GM20000 (cell line): ENCODE results near the gene TXNRD1.

Source experiments
- DNase-seq: peaks from one replicate; pipeline ENCODE4 v3.0.0; 2012; ENCODE audit warnings: low spot score
- TF ChIP-seq, protein P1 (sequence below): IDR thresholded peaks from 2 replicates; pipeline ENCODE4 v1.5.1; 2012; ENCODE audit warnings: mild to moderate bottlenecking, control low read depth; ENCODE audit errors: extremely low read depth, missing control alignments

Gene TXNRD1

DNA sequence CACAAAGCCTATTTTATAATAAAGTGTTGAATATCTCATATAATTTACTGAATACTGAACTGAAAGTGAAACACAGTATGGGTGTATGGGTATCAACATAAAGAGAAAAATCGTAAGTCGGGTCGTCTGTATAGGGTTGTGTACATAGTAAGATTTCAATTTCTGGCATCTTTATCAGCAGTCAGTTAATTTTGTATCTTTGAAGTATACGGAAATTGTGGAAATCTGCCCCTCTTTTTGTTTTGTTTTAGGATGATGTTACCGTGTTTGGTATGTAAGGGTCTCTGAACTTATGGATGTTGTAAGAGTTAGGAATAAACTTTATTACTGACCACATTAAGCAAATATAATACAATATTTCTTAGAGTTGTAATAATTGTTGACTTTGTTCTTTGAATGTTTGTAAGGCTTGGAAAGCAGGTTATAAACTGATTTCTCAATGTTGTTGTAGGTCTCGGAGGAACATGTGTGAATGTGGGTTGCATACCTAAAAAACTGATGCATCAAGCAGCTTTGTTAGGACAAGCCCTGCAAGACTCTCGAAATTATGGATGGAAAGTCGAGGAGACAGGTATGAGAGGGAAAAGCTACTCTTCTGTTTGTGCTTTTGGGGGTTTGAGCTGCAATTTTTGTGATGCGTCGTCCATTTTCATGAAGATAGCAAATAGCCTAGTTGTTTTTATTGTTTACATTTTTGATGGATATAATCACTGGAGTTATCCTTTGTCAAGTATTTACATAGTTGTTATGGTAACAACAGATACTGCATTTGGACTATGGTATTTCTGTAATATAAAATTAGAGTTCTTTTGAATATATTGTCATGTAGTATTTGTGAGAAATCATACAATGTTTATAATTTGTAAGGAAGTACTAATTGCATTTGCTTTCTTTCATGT lies 100.0 kb downstream of the TXNRD1 start:
- TF ChIP-seq, protein P1, sequence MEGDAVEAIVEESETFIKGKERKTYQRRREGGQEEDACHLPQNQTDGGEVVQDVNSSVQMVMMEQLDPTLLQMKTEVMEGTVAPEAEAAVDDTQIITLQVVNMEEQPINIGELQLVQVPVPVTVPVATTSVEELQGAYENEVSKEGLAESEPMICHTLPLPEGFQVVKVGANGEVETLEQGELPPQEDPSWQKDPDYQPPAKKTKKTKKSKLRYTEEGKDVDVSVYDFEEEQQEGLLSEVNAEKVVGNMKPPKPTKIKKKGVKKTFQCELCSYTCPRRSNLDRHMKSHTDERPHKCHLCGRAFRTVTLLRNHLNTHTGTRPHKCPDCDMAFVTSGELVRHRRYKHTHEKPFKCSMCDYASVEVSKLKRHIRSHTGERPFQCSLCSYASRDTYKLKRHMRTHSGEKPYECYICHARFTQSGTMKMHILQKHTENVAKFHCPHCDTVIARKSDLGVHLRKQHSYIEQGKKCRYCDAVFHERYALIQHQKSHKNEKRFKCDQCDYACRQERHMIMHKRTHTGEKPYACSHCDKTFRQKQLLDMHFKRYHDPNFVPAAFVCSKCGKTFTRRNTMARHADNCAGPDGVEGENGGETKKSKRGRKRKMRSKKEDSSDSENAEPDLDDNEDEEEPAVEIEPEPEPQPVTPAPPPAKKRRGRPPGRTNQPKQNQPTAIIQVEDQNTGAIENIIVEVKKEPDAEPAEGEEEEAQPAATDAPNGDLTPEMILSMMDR, result no peak
- no peak for DNase-seq

DNA sequence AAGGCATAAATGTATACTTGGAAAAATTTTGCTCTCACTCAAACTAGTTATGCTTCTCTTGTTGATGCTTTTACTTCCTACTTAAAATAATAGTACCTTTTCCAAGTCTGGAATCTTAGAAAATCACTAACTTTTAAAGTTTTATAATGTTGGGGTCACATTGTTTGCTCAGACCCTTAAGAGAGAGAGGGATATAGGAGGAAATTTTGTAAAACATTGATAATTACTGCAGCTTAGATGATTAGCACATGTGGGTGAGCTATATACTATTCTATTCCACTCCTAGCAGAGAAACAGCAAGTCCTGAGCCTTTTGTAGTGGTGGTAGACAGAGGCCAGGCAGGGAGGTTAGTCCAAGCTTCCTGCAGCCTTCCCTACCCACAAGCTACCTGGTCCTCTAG lies 101.4 kb downstream of the TXNRD1 start:
- no peak for DNase-seq

DNA sequence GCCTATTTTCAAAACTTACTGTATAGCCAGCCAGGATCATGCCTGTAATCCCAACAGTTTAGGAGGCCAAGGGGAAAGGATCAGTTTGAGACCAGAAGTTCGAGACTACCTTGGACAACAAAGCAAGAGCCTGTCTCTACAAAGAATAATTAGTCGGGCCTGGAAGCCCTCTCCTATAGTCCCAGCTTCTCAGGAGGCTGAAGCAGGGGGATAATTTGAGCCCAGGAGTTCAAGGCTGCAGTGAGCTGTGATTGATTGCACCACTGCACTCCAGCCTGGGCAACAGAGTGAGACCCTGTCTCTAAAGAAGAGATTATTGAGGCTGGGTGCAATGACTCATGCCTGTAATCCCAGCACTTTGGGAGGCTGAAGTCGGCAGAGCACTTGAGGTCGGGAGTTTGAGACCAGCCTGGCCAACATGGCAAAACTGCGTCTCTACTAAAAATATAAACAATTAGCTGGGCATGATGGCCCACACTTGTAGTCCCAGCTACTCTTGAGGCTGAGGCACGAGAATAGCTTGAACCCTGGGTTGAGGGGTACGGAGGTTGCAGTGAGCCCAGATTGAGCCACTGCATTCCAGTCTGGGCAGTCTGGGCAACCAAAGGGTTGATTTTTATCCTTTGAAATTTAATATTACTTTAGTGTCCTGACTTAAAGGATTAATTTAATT lies 102.1 kb downstream of the TXNRD1 start:
- TF ChIP-seq, protein P1, result no peak
- DNase-seq, result no peak

More for the DNA sequence above, 101.4 kb downstream of the TXNRD1 start:
- TF ChIP-seq, protein P1, result no peak

DNA sequence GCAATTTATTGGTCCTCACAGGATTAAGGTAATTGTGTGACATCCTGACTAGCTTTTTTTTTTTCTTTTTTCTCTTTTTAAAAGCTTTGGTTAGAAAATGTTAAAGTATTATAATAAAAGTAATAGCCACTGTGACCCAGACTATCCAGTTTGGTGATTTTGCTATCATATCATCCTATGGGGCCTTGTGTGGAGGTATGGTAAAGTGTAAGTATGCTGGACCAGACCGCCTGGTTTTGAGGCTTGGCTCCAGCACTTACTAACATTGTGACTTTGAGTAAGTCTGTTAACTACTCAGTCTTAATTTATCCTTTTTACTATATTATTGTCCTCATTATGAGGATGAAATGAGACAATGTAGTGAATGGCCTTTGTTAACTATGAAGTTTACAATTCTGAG lies 103.4 kb downstream of the TXNRD1 start:
- TF ChIP-seq, protein P1, result no peak
- no peak for DNase-seq

DNA sequence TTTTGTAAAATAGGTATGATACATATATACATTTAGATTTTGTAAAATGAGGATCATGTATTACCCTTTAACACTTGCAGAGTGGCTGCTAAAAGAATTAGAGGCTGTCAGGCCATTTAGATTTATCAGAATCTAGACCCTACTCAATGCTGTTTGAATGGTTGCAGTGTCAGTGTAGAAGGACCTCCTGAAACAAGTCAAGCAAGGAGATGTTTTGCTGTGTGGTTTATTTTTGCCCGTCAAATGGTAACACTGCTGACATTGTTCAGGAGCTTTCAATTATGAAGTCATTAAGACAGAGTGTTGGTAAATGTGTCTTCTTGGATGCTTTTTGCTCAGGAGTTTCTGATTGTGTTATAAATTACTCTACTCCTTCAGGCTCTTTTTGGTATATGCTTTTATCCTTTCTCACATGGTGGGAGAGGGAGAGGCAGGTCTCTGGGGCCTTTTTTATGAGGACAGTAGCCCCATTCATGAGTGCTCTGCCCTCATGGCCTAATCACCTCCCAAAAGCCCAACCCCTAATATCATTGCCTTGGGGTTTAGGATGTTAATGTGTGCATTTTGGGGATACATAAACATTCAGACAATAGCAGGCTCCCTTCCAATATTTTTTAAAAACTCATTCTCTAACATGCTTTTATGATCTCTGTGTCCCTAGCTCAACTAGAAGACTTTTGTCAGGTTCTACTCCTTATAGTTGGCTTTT lies 104.5 kb downstream of the TXNRD1 start:
- DNase-seq, result no peak
- TF ChIP-seq, protein P1, result no peak

DNA sequence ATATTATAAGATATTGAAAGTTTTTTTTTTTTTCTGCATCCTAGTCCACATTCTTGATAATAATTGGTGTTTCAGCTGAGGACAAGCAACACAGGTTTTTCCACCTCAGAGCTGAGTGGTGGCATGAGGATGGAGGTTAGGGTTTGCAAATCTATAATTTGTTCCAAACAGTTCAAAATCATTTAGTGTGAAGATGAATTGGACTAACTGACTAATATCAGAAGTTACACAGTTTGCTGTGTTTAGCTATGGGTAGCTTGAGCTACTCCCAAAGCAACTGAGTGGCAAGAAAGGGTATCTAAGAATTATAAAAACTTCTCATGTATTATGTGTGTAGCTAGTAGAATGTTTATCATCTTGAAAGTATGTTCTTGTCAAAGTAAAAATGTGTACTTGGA lies 105.0 kb downstream of the TXNRD1 start:
- TF ChIP-seq, protein P1, result no peak
- no peak for DNase-seq
